OCI-LY1 (cell line): Measurements from ENCODE around the gene HEXIM2.

Experiments
- H2AFZ ChIP-seq: fragments of 200-600 bp; sonication (generic), shearing (Covaris generic); 2 replicates; pipeline ENCODE4 v1.6.0; 2014; ENCODE audit warnings: antibody characterized with exemption, mild to moderate bottlenecking, low read length
- H3F3A ChIP-seq: fragments of 200-600 bp; sonication (generic), shearing (Covaris generic); 2 replicates; pipeline ENCODE4 v1.6.0; 2014; ENCODE audit warnings: mild to moderate bottlenecking, antibody characterized with exemption, low read length, moderate library complexity; ENCODE audit not compliant: insufficient read depth
- H3K27ac ChIP-seq: fragments of 200-600 bp; sonication (generic); 2 replicates; pipeline ENCODE4 v1.5.1; 2014; ENCODE audit warnings: low read length, mixed run types, mild to moderate bottlenecking, low read depth; ENCODE audit not compliant: poor library complexity, severe bottlenecking
- H3K27me3 ChIP-seq: fragments of 200-600 bp; sonication (generic); 2 replicates; pipeline ENCODE4 v1.6.0; 2014; ENCODE audit warnings: antibody characterized with exemption, mild to moderate bottlenecking, low read length, moderate library complexity; ENCODE audit not compliant: insufficient read depth
- H3K36me3 ChIP-seq: fragments of 200-600 bp; sonication (generic); 2 replicates; pipeline ENCODE4 v1.6.1; 2014; ENCODE audit warnings: mild to moderate bottlenecking, antibody characterized with exemption, low read length, moderate library complexity, mixed read lengths; ENCODE audit not compliant: insufficient read depth
- H3K4me1 ChIP-seq: fragments of 200-600 bp; sonication (generic); 2 replicates; pipeline ENCODE4 v1.5.1; 2014; ENCODE audit warnings: mild to moderate bottlenecking, low read length, moderate library complexity; ENCODE audit not compliant: insufficient read depth, severe bottlenecking
- H3K4me2 ChIP-seq: fragments of 200-600 bp; sonication (generic), shearing (Covaris generic); 2 replicates; pipeline ENCODE4 v1.6.1; 2014; ENCODE audit warnings: low read length
- H3K4me3 ChIP-seq: fragments of 200-600 bp; sonication (generic); 2 replicates; pipeline ENCODE4 v1.5.1; 2014; ENCODE audit warnings: low read length, low read depth, mild to moderate bottlenecking, mixed read lengths; ENCODE audit not compliant: poor library complexity, severe bottlenecking
- H3K79me2 ChIP-seq: fragments of 200-600 bp; shearing (Covaris generic); 2 replicates; pipeline ENCODE4 v1.6.1; 2016; ENCODE audit warnings: mixed run types, low read length, mixed read lengths; ENCODE audit not compliant: insufficient read depth
- H3K9ac ChIP-seq: fragments of 200-600 bp; sonication (generic), shearing (Covaris generic); 2 replicates; pipeline ENCODE4 v1.6.1; 2014; ENCODE audit warnings: mild to moderate bottlenecking, low read length, mixed read lengths
- H3K9me2 ChIP-seq: fragments of 200-600 bp; sonication (generic), shearing (Covaris generic); 2 replicates; pipeline ENCODE4 v1.6.1; 2014; ENCODE audit warnings: low read depth, mild to moderate bottlenecking, low read length, mixed read lengths
- H3K9me3 ChIP-seq: fragments of 200-600 bp; shearing (Covaris generic); 2 replicates; pipeline ENCODE4 v1.6.1; 2014; ENCODE audit warnings: low read length, mixed read lengths
- H4K20me1 ChIP-seq: fragments of 200-600 bp; sonication (generic), shearing (Covaris generic); 2 replicates; pipeline ENCODE4 v1.6.0; 2016; ENCODE audit warnings: mild to moderate bottlenecking, low read length; ENCODE audit not compliant: insufficient read depth
- CTCF ChIP-seq: fragments of 200-600 bp; sonication (generic), shearing (Covaris generic); IDR thresholded peaks from 2 replicates; pipeline ENCODE4 v1.5.1; 2017; ENCODE audit warnings: mild to moderate bottlenecking, antibody characterized with exemption, low read length, moderate library complexity, mixed read lengths
- EZH2 ChIP-seq: fragments of 200-600 bp; sonication (generic), shearing (Covaris generic); IDR thresholded peaks from 2 replicates; pipeline ENCODE4 v1.8.0; 2017; ENCODE audit warnings: borderline replicate concordance, mixed run types, mild to moderate bottlenecking, antibody characterized with exemption, low read length, moderate library complexity, mixed read lengths

The HEXIM2 gene

GRCh38 chr17:45172232-45172540 lies 10.5 kb downstream of the HEXIM2 start:
- Histone ChIP-seq H3F3A (0 out of 2 replicates have a peak, but pooled peaks cover 3% of the 10 kb centered on the region), H3K27me3 (no peaks in the 10 kb centered on the region), H3K9ac (no peak overlapping the region; the same call in 1 of the 2 replicates), H3K27ac (no peak overlapping the region), H3K36me3 (peaks cover 4% of the 10 kb centered on the region; the same call in 1 of the 2 replicates), H3K9me3 (no peaks in the 10 kb centered on the region), H4K20me1 (no peaks in the 10 kb centered on the region), H3K79me2 (no peaks in the 10 kb centered on the region), H3K4me1 (peaks cover 15% of the 10 kb centered on the region), H3K4me2 (peak overlapping the region; percentile 67; the same call in 1 of the 2 replicates), H2AFZ (no peak overlapping the region), H3K4me3 (peak overlapping the region; percentile 51), H3K9me2 (no peaks in the 10 kb centered on the region)
- TF ChIP-seq EZH2 (no peak), CTCF (no peak)

- Histone ChIP-seq H3K4me3 (peak overlapping the region; percentile 51), H3K4me1 (peaks cover 15% of the 10 kb centered on the region), H3F3A (0 out of 2 replicates have a peak, but pooled peaks cover 3% of the 10 kb centered on the region)
These were observed 11.0 kb downstream of the HEXIM2 start for GRCh38 chr17:45172541-45173286.

GRCh38 chr17:45175759-45176115 lies 14.1 kb downstream of the HEXIM2 start:
- TF ChIP-seq EZH2 (no peak), CTCF (no peak)
- H3K36me3 ChIP-seq = no peaks in the 10 kb centered on the region
- H3K9me3 ChIP-seq = no peaks in the 10 kb centered on the region
- no peak overlapping the region for H3K27ac ChIP-seq
- H3K9ac ChIP-seq = no peak overlapping the region
- H3F3A ChIP-seq = 0 out of 2 replicates have a peak, but pooled peaks cover 2% of the 10 kb centered on the region
- no peaks in the 10 kb centered on the region for H3K79me2 ChIP-seq
- no peak overlapping the region for H2AFZ ChIP-seq
- H3K4me1 ChIP-seq = peaks cover 15% of the 10 kb centered on the region
- no peaks in the 10 kb centered on the region for H4K20me1 ChIP-seq
- no peak overlapping the region for H3K4me3 ChIP-seq
- no peak overlapping the region for H3K4me2 ChIP-seq
- H3K9me2 ChIP-seq = no peaks in the 10 kb centered on the region
- H3K27me3 ChIP-seq = no peaks in the 10 kb centered on the region

More at GRCh38 chr17:45172541-45173286, 11.0 kb downstream of the HEXIM2 start:
- H3K9ac ChIP-seq = peak overlapping the region; percentile 59; the same call in 1 of the 2 replicates
- no peaks in the 10 kb centered on the region for H3K27me3 ChIP-seq
- TF ChIP-seq EZH2 = no peak
- no peak for TF ChIP-seq CTCF
- peak overlapping the region; percentile 18 for H3K27ac ChIP-seq
- H2AFZ ChIP-seq = peak overlapping the region; percentile 94; the same call in 1 of the 2 replicates
- H3K79me2 ChIP-seq = no peaks in the 10 kb centered on the region
- H3K4me2 ChIP-seq = peak overlapping the region; percentile 67
- no peaks in the 10 kb centered on the region for H3K9me2 ChIP-seq
- no peaks in the 10 kb centered on the region for H3K9me3 ChIP-seq
- H4K20me1 ChIP-seq = no peaks in the 10 kb centered on the region
- H3K36me3 ChIP-seq = peaks cover 4% of the 10 kb centered on the region; the same call in 1 of the 2 replicates
